CD14-positive monocyte (primary cell): Measurements from ENCODE around the gene SLC43A3. TPM values are rescaled to one million over a fixed set of nuclear protein-coding genes. Genes with fewer than 3 reads are reported as not detected.

ENCODE experiments used
- DNase-seq, 3 donors: peaks; one replicate each; pipeline ENCODE4 v3.0.0-alpha.2; 2011 to 2022
- H2AFZ ChIP-seq: 2 replicates; pipeline ENCODE4 v1.6.0; 2012; ENCODE audit warnings: mild to moderate bottlenecking, low read depth, low read length, inconsistent platforms; ENCODE audit not compliant: insufficient read depth, poor library complexity, severe bottlenecking
- H3K27ac ChIP-seq, 2 donors: 1 replicate in 1 of 2; 2 replicates in 1 of 2; pipeline ENCODE4 v1.5.1; 2012 to 2013; ENCODE audit warnings: low read length in 2 of 2, control low read depth in 1 of 2, inconsistent platforms in 1 of 2, low read depth in 1 of 2, mild to moderate bottlenecking in 1 of 2
- H3K27me3 ChIP-seq, 2 donors: one replicate each; pipeline versions ENCODE4 v1.6.0 to v1.6.1; 2011 to 2013; ENCODE audit warnings: low read length in 2 of 2; ENCODE audit not compliant: control insufficient read depth in 2 of 2, insufficient read depth in 2 of 2
- H3K36me3 ChIP-seq, 2 donors: replicated peaks in 1 of 2; 1 replicate in 1 of 2; 2 replicates in 1 of 2; pipeline versions ENCODE4 v1.5.1 to v1.6.1; 2012 to 2013; ENCODE audit warnings: low read length in 2 of 2, control low read depth in 1 of 2, inconsistent platforms in 1 of 2, mild to moderate bottlenecking in 1 of 2; ENCODE audit not compliant: insufficient read depth in 2 of 2, control insufficient read depth in 1 of 2
- H3K4me1 ChIP-seq, 2 donors: 1 replicate in 1 of 2; 2 replicates in 1 of 2; pipeline versions ENCODE4 v1.5.1 to v1.6.1; 2012 to 2013; ENCODE audit warnings: low read length in 2 of 2, control low read depth in 1 of 2, inconsistent platforms in 1 of 2, mild to moderate bottlenecking in 1 of 2, moderate library complexity in 1 of 2; ENCODE audit not compliant: insufficient read depth in 2 of 2, control insufficient read depth in 1 of 2
- H3K4me2 ChIP-seq: replicated peaks from 2 replicates; pipeline ENCODE3; 2012; ENCODE audit warnings: low read length, moderate library complexity, mild to moderate bottlenecking; ENCODE audit not compliant: poor library complexity, severe bottlenecking; ENCODE audit errors: extremely low read depth
- H3K4me3 ChIP-seq, 3 experiments: fragments of 200-600 bp in 1 of 3; sonication (generic) in 1 of 3; replicated peaks in 1 of 3; 1 replicate in 2 of 3; 2 replicates in 1 of 3; pipeline ENCODE4 v1.5.1; 2011 to 2013; ENCODE audit warnings: low read length in 3 of 3, mild to moderate bottlenecking in 3 of 3, control low read depth in 2 of 3, low read depth in 2 of 3, inconsistent platforms in 1 of 3, moderate library complexity in 1 of 3
- H3K79me2 ChIP-seq: 2 replicates; pipeline ENCODE4 v1.6.0; 2012; ENCODE audit warnings: mild to moderate bottlenecking, control low read depth, inconsistent platforms, low read length, moderate library complexity; ENCODE audit not compliant: insufficient read depth
- H3K9ac ChIP-seq: 2 replicates; pipeline ENCODE4 v1.6.0; 2017; ENCODE audit warnings: low read length, mild to moderate bottlenecking; ENCODE audit not compliant: insufficient read depth, poor library complexity, severe bottlenecking
- H3K9me3 ChIP-seq, 2 donors: replicated peaks in 1 of 2; 1 replicate in 1 of 2; 2 replicates in 1 of 2; pipeline versions ENCODE4 v1.5.1 to v1.6.1; 2012 to 2013; ENCODE audit warnings: low read length in 2 of 2, control low read depth in 1 of 2; ENCODE audit not compliant: control insufficient read depth in 1 of 2, insufficient read depth in 1 of 2
- H4K20me1 ChIP-seq: 2 replicates; pipeline ENCODE4 v1.6.0; 2012; ENCODE audit warnings: mild to moderate bottlenecking, low read length, control low read depth, moderate library complexity; ENCODE audit not compliant: insufficient read depth
- H3K27ac Mint-ChIP-seq, 7 donors: one replicate each; pipeline ENCODE4 v1.8.0; 2020; ENCODE audit warnings: mild to moderate bottlenecking in 7 of 7, mixed read lengths in 7 of 7, moderate library complexity in 6 of 7, inconsistent platforms in 2 of 7
- H3K27me3 Mint-ChIP-seq, 3 donors: one replicate each; pipeline ENCODE4 v1.8.0; 2021 to 2022; ENCODE audit warnings: low read depth in 3 of 3, mild to moderate bottlenecking in 3 of 3, mixed read lengths in 3 of 3, moderate library complexity in 3 of 3, inconsistent platforms in 1 of 3
- H3K36me3 Mint-ChIP-seq, 2 donors: one replicate each; pipeline ENCODE4 v1.8.0; 2020; ENCODE audit warnings: mixed read lengths in 2 of 2, inconsistent platforms in 1 of 2, mild to moderate bottlenecking in 1 of 2
- H3K4me1 Mint-ChIP-seq: one replicate; pipeline ENCODE4 v1.8.0; 2020; ENCODE audit warnings: mild to moderate bottlenecking, mixed read lengths
- H3K4me3 Mint-ChIP-seq, 2 donors: one replicate each; pipeline ENCODE4 v1.8.0; 2020; ENCODE audit warnings: mild to moderate bottlenecking in 2 of 2, mixed read lengths in 2 of 2, moderate library complexity in 1 of 2
- H3K9me3 Mint-ChIP-seq, 7 donors: one replicate each; pipeline ENCODE4 v1.8.0; 2020 to 2022; ENCODE audit warnings: mixed read lengths in 7 of 7, mild to moderate bottlenecking in 6 of 7, moderate library complexity in 6 of 7, inconsistent platforms in 2 of 7
- WGBS: methylation state at CpG from one replicate; pipeline ENCODE4 v1.1.5; 2013; ENCODE audit warnings: missing lambda C conversion rate; ENCODE audit not compliant: insufficient coverage; 5-methylcytosine and 5-hydroxymethylcytosine counted together
- intact Hi-C, 2 donors: fragments of 100-400 bp; cut with micrococcal nuclease; formaldehyde crosslinking; loops; one replicate each; pipeline versions ENCODE4 v1.15.0 to v1.15.1; 2023
- polyA plus RNA-seq, 3 donors: library from polyadenylated mRNA; depleted of rRNA in 1 of 3; unstranded in 2 of 3; stranded (reverse) in 1 of 3; fragments of 300-500 nt in 2 of 3; fragments of >200 nt in 1 of 3; fragmentation: Illumina TruSeq in 2 of 3; gene quantifications; 1 replicate in 2 of 3; 2 replicates in 1 of 3; pipeline ENCODE4 v1.2.3, GENCODE V29; 2012 to 2021
- TF ChIP-seq, protein P1 (sequence below): fragments of 200-600 bp; IDR thresholded peaks from one replicate; pipeline ENCODE4 v1.8.0; 2022; ENCODE audit warnings: antibody characterized with exemption, mild to moderate bottlenecking

The SLC43A3 gene
- polyA plus RNA-seq, 3 donors = 82.4 to 116 (median 109) TPM

DNA sequence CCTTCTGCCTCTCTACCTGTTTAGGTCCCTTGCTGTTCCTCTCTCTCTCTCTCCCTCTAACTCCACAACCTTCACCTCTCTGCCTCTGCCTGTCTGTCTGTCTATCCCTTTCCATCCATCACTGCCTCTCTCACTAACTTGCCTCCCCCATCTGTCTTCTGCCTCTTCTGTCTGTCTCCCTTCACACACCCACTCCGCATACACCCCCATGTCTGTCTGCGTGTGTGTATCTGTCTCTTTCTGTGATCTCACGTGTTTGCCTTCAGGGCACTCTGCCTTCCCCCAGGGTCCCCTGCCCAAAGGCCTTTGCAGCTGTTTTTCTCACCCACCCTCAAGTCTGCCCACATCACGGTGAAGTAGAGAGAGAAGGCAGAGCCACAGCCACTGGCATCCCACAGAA lies 41.4 kb upstream of the SLC43A3 start:
- H3K27me3 Mint-ChIP-seq = peaks cover 0 to 8% (median 1%) of the 10 kb centered on the region in 3 donors
- H3K4me2 ChIP-seq = no peak overlapping the region

DNA sequence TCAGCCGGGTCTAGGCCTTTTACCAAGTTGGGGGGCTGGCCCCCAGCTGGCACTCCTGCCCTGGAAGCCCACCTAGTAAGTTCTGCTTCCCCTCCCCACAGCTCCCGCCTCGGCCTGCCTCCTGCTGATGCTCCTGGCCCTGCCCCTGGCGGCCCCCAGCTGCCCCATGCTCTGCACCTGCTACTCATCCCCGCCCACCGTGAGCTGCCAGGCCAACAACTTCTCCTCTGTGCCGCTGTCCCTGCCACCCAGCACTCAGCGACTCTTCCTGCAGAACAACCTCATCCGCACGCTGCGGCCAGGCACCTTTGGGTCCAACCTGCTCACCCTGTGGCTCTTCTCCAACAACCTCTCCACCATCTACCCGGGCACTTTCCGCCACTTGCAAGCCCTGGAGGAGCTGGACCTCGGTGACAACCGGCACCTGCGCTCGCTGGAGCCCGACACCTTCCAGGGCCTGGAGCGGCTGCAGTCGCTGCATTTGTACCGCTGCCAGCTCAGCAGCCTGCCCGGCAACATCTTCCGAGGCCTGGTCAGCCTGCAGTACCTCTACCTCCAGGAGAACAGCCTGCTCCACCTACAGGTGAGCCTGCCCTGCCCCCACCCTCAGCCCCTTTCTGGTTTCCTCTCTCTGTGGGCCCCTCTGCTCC lies 40.7 kb upstream of the SLC43A3 start:
- H3K9me3 Mint-ChIP-seq = no peaks in the 10 kb centered on the region
- Histone ChIP-seq H3K9me3 (no peaks in the 10 kb centered on the region), H4K20me1 (no peaks in the 10 kb centered on the region), H3K4me2 (no peak overlapping the region), H3K4me1 (peaks cover 4 to 8% of the 10 kb centered on the region in 2 donors), H2AFZ (no peak overlapping the region), H3K27me3 (no peaks in the 10 kb centered on the region), H3K4me3 (no peak overlapping the region), H3K9ac (no peak overlapping the region), H3K36me3 (no peaks in the 10 kb centered on the region), H3K79me2 (no peaks in the 10 kb centered on the region), H3K27ac (no peak overlapping the region)
- H3K27ac Mint-ChIP-seq = no peak overlapping the region
- intact Hi-C loops = no loop called here
- TF ChIP-seq, protein P1, sequence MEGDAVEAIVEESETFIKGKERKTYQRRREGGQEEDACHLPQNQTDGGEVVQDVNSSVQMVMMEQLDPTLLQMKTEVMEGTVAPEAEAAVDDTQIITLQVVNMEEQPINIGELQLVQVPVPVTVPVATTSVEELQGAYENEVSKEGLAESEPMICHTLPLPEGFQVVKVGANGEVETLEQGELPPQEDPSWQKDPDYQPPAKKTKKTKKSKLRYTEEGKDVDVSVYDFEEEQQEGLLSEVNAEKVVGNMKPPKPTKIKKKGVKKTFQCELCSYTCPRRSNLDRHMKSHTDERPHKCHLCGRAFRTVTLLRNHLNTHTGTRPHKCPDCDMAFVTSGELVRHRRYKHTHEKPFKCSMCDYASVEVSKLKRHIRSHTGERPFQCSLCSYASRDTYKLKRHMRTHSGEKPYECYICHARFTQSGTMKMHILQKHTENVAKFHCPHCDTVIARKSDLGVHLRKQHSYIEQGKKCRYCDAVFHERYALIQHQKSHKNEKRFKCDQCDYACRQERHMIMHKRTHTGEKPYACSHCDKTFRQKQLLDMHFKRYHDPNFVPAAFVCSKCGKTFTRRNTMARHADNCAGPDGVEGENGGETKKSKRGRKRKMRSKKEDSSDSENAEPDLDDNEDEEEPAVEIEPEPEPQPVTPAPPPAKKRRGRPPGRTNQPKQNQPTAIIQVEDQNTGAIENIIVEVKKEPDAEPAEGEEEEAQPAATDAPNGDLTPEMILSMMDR = no peak
- DNase-seq = no peak
- peaks cover 10% of the 10 kb centered on the region for H3K4me1 Mint-ChIP-seq
- WGBS = 92% methylated on average over 23 of the region's 23 CpGs
- peaks cover 0 to 12% (median 6%) of the 10 kb centered on the region in 3 donors for H3K27me3 Mint-ChIP-seq
- peaks cover 7 to 16% of the 10 kb centered on the region in 2 donors for H3K36me3 Mint-ChIP-seq
- no peak overlapping the region for H3K4me3 Mint-ChIP-seq

More for the DNA sequence above, 41.4 kb upstream of the SLC43A3 start:
- Mint-ChIP-seq H3K4me3 (no peak overlapping the region), H3K27ac (no peak overlapping the region), H3K36me3 (peaks cover 2 to 16% of the 10 kb centered on the region in 2 donors), H3K4me1 (peaks cover 14% of the 10 kb centered on the region), H3K9me3 (no peaks in the 10 kb centered on the region)
- H3K27ac ChIP-seq = no peak overlapping the region
- H3K27me3 ChIP-seq = no peaks in the 10 kb centered on the region
- DNase-seq = no peak
- intact Hi-C loops = no loop called here
- no peaks in the 10 kb centered on the region for H3K79me2 ChIP-seq
- no peak overlapping the region for H3K9ac ChIP-seq
- TF ChIP-seq, protein P1 = no peak
- no peaks in the 10 kb centered on the region for H4K20me1 ChIP-seq
- H3K36me3 ChIP-seq = no peaks in the 10 kb centered on the region
- 90% methylated on average over 3 of the region's 4 CpGs for WGBS
- no peaks in the 10 kb centered on the region for H3K9me3 ChIP-seq
- H3K4me1 ChIP-seq = peaks cover 11 to 14% of the 10 kb centered on the region in 2 donors
- no peak overlapping the region for H2AFZ ChIP-seq
- H3K4me3 ChIP-seq = no peak overlapping the region
